ENCODE data around the gene FANCE.
"Not testable (repeated sequence)": the region's sequence is repeated elsewhere in the genome, so short reads cannot be mapped to it uniquely, and the experiment has no call there.

FANCE gene

DNA sequence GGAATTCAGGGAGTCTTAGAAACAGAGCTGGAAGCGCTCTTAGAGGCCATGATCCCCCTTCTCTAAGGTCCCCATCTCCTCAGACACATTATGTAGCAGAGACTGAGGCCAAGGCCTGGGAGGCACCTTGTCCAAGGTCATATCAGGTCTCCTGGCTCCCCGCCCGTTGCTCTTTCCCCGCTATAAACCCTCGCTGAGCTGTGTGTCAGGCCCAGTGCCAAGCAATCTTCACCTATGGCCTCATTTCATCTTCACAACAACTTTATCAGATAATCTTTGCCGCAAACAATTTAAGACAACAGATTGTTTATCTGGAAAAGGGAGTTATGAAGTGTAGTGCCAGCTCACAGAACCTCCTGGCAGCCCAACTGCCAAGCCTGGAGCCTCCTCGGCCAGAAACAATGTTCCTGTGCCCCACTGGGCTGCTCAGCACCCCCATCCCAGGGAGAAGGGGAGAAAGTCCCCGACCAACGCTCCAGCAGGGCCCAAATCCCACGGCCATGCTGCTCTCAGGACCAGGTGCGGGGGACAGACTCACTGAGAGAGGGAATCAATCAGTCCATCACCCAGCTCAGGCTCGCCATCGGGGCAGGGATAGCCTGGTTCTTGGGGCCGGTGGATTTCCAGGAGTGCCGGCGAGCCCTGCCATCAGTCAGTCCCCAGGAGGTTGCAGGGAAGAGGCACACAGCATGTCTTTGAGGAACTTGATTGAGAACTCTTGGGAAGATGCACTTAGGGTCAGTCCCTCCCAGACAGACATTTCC lies 16.9 kb upstream of the FANCE start:
- no peak for DNase-seq

DNA sequence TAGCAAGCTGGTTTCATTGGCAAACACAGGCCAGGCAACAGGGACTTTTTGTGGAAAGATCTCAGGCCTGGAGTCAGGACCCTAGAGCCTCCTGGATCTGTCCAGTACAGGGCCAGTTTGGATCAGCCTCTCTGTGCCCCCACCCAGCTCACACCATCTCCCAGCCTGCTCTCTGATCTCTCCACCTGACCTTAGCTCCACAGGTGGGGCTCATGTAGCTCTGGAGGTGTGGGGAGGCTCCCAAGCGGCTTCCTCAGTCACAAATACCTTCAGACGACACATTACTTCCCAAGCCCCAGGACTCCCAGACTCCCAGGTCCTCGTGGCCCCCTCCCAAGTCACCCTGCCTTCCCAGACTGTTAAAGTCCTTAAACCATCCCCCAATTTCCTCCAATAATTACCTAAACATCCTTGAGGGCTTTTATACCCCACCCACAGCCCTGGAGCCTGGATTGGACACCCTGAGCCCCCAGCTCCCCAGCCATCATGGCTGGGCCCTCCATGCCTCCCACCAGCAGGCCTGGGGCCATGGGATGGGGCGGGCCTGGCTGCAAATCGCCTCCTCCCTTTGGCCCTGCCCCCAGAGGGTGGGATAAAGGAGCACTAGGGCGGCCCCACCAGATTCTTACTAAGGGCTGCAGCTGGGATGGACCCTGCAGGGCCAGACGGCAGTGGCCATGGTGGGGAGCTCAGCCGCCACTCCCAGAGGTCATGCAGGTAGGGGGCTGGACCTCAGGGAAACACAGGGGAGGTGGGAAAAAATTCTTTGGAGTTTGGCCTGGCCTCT lies 15.9 kb upstream of the FANCE start:
- DNase-seq, result no peak

DNA sequence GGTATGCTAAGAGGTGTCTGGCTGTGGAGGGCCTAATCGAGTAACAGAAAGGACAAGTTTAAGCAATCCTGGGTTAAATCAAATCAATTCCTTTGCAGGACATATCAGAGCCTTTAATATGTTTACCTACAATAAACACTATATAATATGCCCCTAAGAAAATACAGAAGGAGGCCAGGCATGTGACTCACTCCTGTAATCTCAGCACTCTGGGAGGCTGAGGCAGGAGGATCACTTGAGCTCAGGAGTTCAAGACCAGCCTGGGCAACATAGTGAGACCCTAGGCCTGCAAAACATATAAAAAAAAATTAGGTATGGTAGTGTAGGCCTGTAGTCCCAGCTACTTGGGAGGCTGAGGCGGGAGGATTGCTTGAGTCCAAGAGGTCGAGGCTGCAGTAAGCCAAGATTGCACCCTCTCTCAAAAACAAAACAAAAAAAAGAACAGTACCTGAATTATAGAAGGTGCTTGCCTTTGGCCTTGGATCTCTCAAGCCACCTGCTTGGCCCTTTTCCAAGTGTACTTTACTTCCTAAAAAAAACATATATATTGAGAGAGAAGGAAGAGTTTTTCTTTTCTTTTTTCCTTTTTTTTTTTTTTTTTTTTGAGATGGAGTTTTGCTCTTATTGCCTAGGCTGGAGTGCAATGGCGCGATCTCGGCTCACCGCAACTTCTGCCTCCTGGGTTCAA lies 13.6 kb upstream of the FANCE start:
- not testable (repeated sequence) for DNase-seq

DNA sequence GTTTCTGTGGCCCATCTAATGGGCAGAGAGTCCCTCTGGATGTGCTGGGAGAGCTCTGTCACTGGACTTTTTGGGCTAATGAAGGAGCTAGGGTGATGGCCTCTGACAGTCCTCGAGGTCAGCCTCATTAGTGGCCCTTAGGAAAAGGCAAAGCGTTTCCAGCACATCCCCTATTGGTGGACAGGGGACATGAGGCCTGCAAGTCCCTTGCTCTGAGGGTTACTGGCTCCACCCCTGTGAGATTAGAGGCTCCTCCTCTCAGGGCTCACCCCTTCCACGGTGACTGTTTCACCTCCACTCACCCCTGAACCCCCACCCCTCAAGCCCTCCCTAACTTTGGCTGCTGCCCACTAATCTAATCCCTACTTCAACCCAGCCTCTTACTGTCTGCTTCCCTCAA lies 12.8 kb upstream of the FANCE start:
- no peak for DNase-seq

DNA sequence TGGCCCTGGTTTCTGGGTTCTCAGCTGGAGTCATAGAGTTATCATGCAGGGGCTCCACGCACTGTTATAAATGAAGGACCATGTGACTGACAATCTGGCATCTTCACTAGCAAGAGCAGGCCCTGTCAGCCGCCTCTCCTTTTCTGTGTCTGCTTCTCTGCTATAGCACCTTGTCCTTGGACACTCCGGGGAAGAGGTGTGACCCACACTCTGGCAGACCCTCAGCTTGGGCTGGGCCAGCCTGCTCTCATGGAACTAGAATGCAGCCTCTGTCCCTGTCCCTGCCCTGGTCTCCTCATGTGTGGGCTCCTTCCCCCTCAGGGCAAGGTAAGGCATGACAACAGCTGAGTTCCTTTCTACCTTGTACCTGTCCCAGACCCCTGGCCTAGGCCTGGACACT lies 10.9 kb upstream of the FANCE start:
- DNase-seq, result no peak

DNA sequence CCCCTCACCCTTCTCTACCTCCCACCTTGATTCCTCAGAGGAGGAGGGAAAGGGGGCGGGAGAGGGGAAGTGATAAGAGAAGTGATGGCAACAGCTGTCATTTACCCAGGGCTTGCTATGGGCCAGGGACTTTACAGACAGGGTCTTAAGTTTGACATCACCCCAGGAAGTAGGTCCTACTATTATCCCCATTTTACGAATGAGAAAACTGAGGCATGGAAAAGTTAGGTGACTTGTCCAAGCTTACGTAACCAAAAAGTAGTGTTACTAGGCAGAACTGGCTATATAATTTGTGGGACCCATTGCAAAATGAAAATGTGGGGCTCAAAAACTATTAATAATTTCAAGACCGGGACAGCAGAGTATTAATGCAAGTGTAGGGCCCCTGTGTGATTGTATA lies 10.5 kb upstream of the FANCE start:
- DNase-seq, result no peak

DNA sequence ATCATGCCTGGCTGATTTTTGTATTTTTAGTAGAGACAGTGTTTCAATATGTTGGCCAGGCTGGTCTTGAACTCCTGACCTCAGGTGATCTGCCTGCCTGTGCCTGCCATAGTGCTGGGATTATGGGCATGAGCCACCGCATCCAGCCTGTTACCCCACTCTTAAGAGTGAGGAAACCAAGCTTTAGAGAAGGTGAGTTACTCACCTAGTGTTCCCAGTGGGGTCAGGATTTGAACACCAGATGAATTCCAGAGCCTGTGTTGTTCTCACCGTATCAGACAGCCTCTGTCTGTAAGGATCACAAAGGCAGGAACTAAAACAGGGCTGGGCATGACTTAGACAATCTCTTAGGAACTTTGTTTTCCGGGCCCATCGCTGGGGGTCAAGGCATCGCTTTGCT lies 9.4 kb upstream of the FANCE start:
- DNase-seq, result no peak

DNA sequence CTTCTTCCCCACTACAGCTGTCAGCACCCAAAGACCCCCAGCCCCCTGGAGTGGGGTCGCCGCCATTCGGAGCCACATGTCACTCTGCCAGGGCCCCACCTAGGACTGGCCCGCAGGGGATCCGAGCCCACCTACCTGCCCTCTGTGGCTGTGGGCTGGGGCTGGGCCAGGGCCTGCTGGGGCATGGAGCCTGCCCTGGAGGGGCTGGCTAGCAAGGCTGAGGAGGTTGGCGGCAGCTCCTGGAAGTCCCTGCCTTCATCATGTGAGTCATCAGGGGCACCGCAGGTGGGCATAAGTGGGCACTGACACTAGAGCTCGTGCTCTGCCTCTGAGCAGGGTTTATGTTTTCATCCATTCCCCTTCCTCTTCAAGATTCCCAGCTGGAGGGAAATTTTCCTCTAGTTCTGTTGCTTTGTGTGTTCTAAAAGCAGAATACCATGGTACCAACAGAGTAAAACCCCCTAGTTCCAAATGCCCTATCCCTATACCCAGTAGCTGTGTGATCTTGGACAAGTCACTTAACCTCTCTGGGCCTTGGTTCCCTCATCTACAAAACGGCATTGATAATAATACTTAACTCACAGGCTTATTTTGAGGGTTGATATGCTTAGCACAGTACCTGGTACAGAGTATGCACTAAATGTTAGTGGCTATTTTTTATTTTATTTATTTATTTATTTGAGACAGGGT lies 8.7 kb upstream of the FANCE start:
- no peak for DNase-seq

DNA sequence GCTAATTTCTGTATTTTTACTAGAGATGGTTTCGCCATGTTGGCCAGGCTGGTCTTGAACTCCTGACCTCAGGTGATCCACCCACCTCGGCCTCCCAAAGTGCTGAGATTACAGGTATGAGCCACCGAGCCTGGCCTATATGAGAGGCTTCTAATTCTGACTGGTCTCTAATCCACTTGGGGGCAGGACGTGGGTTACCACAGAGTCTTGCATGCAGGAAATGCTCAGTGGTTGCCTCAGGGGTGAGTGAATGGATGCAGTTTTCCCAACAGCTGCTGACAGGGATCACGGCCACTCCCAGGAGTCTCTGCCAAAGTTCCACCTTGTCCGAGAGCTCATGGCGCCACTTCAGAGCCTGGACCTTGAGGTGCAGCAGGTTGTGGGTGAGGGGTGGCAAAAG lies 6.4 kb upstream of the FANCE start:
- DNase-seq, result no peak

DNA sequence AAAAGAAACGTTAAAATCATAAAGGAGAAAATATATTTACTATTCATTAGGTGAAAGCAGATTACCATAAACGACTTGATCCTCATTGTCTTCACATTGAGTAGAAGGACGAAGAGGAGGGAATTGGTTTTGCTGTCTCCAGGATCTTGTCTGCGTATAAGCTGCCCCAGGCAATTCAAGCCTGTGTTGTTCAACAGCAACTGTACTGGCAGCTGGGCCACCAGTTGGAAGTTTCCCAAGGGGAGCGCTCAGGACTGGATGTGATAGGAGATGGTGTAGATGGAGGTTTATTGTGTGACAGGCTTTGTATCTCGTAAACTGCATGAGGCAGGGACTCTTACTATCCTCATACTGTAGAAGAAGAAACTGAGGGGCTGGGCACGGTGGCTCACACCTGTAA lies 3.9 kb upstream of the FANCE start:
- DNase-seq, result no peak

DNA sequence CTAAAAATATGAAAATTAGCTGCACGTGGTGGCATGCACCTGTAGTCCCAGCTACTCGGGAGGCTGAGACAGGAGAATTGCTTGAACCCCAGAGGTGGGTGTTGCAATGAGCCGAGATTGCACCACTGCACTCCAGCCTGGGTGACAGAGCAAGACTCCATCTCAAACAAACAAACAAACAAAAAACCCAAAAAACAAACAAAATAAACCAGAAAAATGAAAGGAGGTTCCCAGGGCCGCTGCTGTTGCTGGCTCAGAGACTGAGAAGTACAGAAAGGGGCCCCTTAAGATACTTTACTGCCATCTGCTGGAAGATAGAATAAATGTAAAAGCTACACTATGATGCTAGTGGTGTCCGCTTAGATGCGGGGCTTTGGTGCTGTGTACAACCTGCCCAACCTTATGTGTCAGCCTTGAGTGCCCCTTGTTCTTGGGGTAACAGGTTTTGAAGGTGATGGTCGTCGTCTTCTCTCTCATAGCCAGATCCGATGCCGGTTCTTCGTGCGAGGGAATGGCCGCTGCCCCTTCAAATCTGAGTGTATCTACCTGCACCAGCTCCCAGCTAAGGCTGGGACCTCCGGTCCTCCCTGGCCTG lies 2.8 kb upstream of the FANCE start:
- DNase-seq, result peak; percentile 23

DNA sequence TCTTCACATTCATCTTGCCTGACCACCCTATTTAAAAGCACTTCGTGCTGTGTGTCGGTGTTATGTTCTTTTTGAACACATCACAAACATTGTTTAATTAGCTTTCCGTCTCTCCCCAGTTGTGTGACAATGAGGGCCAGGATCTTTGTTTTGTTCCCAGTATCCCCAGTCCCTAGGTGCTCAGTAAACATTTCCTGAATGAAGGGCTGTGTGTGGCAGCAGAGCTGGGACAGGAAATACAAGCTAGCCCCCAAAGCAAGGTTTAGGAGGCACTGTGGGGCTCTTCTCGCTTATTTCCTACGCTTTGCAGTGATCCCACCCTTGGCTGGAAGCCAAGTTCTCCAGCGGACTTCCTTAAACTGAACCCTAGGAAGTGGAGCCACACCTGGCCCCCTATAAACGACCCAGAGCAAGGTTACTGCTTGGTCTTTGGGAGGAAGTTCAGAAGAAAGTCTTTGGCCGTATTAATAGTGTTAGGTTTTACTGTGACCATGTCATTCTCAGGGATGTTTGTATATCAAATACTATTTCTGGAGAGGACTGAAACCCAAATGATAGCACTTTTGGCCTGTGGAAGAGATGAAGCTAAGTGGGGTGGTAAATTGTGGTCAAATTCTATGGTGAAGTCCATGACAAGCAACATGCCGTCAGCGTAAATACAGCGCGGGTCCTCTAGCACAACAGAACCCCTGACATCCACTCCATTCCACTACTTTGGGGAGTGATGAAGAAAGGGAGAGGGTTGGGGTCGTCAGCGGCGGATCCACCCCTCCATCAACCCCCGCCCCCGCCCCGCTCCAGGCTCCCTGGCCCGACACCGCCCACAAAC lies 570 bp upstream of the FANCE start:
- DNase-seq, result no peak

DNA sequence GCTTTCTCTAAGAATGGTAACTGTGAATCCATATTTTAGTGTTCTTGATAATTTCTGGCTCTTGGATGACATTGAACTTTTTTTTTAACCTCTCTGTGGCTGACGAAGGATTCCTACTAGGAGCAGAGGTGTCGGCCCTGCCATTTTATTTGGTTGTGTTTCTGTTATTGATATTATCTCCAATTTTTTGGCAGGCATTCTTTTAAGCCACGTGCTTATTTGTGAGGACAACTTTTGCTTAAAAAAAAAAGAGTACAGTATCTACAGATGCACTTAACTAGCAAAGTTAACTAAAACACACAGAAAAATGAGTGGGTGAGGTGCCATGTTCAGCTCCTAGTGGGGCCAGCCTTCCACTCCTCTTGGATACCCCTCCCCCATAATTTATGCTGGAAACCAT lies 1.1 kb downstream of the FANCE start:
- DNase-seq, result no peak

DNA sequence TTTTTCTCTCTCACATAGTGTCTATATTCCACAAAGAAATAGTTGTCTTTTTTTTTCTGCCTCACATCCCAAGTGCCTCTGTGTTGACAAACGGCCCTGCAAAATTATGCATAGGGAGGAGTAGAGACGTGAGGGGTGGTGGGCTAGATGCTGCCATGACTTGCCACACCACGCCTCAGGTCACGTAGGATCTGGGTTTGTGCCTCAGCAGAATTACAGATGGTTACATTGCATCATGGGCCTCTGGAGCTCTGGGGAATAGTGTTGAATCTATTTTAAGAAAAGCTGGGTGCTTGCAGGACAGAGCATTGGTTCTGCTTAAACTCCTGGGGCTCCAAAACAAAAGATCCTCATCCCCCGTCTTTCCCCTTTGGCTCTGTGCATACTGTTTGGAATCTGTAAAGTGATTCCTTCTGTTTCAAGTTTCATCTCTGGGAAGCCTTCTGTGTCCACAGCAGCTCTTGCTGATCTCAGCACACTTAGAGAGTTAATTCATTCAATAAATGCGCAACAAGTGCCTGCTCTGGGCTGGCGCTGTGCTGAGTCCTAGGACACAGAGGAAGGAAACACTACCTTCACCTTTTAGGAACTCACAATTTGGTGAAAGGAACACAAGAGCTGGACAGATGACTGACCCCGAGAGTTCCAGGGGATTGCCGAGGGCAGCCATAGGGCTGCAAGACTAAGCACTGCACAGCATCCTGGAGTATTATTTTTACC lies 2.4 kb downstream of the FANCE start:
- DNase-seq, result no peak

DNA sequence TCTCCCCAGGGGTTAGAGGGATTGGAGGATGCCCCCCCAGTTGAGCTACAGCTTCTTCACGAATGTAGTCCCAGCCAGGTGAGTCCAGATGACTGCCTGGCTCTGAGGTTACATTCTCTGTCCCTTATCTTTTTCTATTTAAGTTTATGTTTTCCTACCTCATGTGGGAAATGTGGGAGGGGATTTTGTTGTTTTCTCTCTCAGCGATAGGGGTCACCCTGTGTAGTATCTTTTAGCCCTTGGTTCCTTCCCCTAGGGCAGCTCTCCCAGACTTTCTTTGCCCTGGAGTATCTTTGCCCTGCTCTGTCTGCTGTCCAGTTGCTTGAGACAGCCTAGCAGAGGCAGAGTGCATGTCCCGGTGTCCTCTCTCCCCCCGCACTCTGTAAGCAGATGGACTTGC lies 5.8 kb downstream of the FANCE start:
- DNase-seq, result no peak

DNA sequence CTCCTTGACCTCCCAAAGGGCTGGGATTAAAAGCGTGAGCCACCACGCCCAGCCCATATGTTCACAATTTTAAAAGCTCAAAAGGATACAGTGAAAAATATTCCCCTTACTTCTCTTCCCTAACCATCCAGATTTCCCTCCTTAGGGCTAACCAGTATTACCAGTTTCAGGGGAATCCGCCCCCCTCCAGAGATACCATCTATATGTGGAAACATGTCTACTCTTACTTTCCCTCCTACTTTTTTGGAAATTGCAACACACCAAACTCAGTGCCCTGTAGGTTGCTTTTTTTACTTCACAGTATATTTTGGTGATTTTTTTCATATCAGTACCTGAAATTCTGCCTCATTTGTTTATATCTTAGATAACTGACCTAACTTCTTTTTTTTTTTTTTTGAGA lies 9.1 kb downstream of the FANCE start:
- no peak for DNase-seq

DNA sequence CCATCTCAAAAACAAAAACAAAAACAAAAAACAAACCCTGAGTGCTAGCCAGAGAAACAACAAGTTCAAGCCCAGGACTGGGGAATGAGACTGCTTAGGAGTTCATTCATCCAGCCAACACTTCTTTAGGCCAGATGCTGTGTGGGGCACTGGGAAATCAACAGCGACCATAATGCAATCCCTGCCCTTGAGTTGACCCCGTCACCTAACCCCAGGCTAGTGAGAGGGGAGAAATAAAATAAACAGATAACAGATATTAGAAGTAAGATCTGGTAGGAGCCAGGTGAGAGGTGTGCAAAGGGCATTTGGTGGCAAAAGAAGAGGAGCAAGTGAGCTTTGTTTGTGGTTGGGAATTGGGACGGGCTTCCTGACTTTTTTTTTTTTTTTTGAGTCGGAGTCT lies 11.2 kb downstream of the FANCE start:
- DNase-seq, result no peak

DNA sequence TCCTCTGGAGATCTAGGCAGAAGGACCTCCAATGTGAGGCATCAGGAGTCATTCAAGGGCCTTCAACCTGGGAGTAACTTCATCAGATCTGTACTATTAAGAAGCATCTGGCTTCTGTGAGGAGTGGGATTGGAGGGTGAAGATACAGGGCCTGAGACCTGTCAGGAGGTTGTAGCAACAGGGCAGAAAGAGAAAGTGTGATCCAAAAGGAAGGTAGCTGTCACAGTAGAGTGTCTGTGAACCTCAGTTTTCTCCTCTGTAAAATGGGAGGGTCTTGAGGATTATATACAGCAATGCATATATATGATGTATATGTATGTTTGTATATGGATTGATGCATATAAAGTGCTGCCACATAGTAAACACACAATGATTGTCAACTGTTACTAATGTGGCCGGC lies 13.5 kb downstream of the FANCE start:
- DNase-seq, result no peak

DNA sequence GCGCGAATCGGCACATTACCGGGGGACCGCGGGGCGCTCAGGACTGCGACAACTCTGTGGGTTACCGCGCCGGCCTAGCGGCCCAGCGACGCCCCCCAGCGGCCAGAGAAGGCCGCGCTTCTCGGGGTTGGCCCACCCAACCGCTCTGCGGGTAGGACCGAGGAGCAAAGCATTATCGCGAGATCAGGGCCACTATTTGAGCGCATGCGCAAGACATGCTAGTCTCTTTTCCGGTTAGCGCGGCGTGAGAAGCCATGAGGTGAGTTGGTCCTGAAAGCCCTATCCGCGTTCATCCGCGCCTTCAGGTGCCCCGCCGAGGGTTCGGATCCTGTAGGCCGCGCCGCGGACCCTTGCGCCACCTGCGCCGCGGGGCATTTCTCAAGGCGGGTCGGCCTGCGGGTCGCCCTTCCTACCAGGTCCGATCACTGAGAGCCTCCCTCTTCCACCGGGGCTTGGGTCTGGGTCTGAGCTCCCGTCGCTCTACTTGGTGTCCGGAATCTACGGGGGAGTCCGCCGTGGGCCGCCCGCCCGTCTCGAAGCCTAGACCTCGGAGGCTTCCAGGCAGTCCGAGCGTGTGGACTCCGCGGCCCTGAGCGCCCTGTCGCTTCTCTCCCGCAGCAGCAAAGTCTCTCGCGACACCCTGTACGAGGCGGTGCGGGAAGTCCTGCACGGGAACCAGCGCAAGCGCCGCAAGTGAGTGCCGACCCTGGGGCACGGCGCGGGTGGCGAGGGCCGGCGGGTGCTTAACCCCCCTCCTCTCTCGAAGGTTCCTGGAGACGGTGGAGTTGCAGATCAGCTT lies 16.2 kb downstream of the FANCE start, which contains the start of gene RPL10A:
Gene RPL10A, plus strand, starts transcription at position 221 of the 799 bp plus-strand sequence. Its CDS starts 34 bp downstream, at position 255.
- DNase-seq, result peak; percentile 87

Measured in NCI-H524 treated with DMSO at 0.1 percent for 48 hours (cell line).